Kidney (tissue), 14 donors: ENCODE data around the gene IL32. TPM values are rescaled to one million over a fixed set of nuclear protein-coding genes. Genes with fewer than 3 reads are reported as not detected.

Source experiments
- DNase-seq, 5 donors: peaks; one replicate each; pipeline ENCODE4 v3.0.0-alpha.2; 2013 to 2020
- FAIRE-seq: peaks from 2 replicates; lab custom pipeline; 2012; peaks lifted over from hg19 to GRCh38; lab: Jason Lieb, UNC
- H3K27ac ChIP-seq, 2 donors: one replicate each; pipeline ENCODE4 v1.7.0; 2013; ENCODE audit warnings: low read depth in 2 of 2, low read length in 2 of 2, inconsistent platforms in 1 of 2
- H3K27me3 ChIP-seq: one replicate; pipeline ENCODE4 v1.7.1; 2013; ENCODE audit warnings: low read length, inconsistent platforms; ENCODE audit not compliant: control insufficient read depth, insufficient read depth
- H3K36me3 ChIP-seq, 3 donors: one replicate each; pipeline versions ENCODE4 v1.7.0 to v1.7.1; 2013; ENCODE audit warnings: low read length in 3 of 3, control low read depth in 1 of 3, inconsistent platforms in 1 of 3; ENCODE audit not compliant: insufficient read depth in 3 of 3, control insufficient read depth in 2 of 3
- H3K4me1 ChIP-seq, 3 donors: one replicate each; pipeline versions ENCODE4 v1.7.0 to v1.7.1; 2013; ENCODE audit warnings: low read length in 3 of 3, inconsistent platforms in 1 of 3, low read depth in 1 of 3; ENCODE audit not compliant: control insufficient read depth in 2 of 3, insufficient read depth in 2 of 3
- H3K4me3 ChIP-seq, 3 donors: one replicate each; pipeline versions ENCODE4 v1.7.0 to v1.8.1; 2013; ENCODE audit warnings: low read length in 3 of 3, control low read depth in 1 of 3, inconsistent platforms in 1 of 3
- H3K9ac ChIP-seq, 3 donors: one replicate each; pipeline versions ENCODE4 v1.7.0 to v1.7.1; 2013; ENCODE audit warnings: low read length in 3 of 3, control low read depth in 1 of 3, inconsistent platforms in 1 of 3
- H3K9me3 ChIP-seq, 3 donors: one replicate each; pipeline versions ENCODE4 v1.7.0 to v1.7.1; 2013; ENCODE audit warnings: low read length in 3 of 3, control low read depth in 1 of 3, inconsistent platforms in 1 of 3; ENCODE audit not compliant: control insufficient read depth in 2 of 3, insufficient read depth in 1 of 3
- CTCF ChIP-seq: IDR thresholded peaks from 3 replicates; pipeline ENCODE4 v1.5.1; 2012; ENCODE audit warnings: mild to moderate bottlenecking, moderate library complexity, borderline replicate concordance; ENCODE audit not compliant: insufficient read depth; ENCODE audit errors: extremely low read depth
- intact Hi-C: fragments of 100-400 bp; cut with DNase I; formaldehyde crosslinking; loops from one replicate; pipeline ENCODE4 v1.11.1; 2022
- polyA plus RNA-seq: library from polyadenylated mRNA; stranded (reverse); fragments of 350-450 nt; fragmentation: Illumina TruSeq; extraction: RNeasy Lipid Tissue Mini Kit (QIAGEN cat#74804); gene quantifications from one replicate; pipeline ENCODE4 v1.2.3, GENCODE V29; 2014; ENCODE audit warnings: low read depth, low replicate concordance; ENCODE audit not compliant: insufficient read depth
- total RNA-seq: library from RNA; stranded (reverse); fragmentation: NEBNext Ultra II Directional; extraction: Animal tissue kit (Norgen Biotek cat#: 25700); gene quantifications from one replicate; pipeline ENCODE4 v1.2.1, GENCODE V29; 2021
- donor health status: control.
- donor health status: control.
- donor health status: control.
- donor health status: control.
- donor health status: control.
- donor health status: DM: yes; HTN: yes; CAD: no.
- donor health status: Normal renal cell carcinoma (clear cell type).

IL32 gene
- total and polyA plus RNA-seq, 2 donors from 2014 or later = 181 to 495 TPM

- intact Hi-C loops = loop anchor here (10.0 kb wide), 1 partner anchor 48 kb away; the partner anchor contains the start of gene IL32
- no peak for TF ChIP-seq CTCF
These were observed 47.6 kb downstream of the IL32 start for GRCh38 chr16:3112881-3113574.

GRCh38 chr16:3113765-3114479, 48.5 kb downstream of the IL32 start:
- no peak for FAIRE-seq

More at GRCh38 chr16:3112881-3113574, 47.6 kb downstream of the IL32 start:
- DNase-seq (peak in 2 of 5 donors; percentile 36 to 85), FAIRE-seq (no peak)
- peak overlapping the region; percentile 20 to 39 for H3K27ac ChIP-seq
- H3K9me3 ChIP-seq = no peaks in the 10 kb centered on the region
- no peaks in the 10 kb centered on the region for H3K27me3 ChIP-seq
- peak overlapping the region; percentile 48 to 81 (median 66) for H3K4me3 ChIP-seq
- H3K4me1 ChIP-seq = peaks cover 0 to 18% (median 11%) of the 10 kb centered on the region in 3 donors
- peak overlapping the region; percentile 32 to 92 (median 51) for H3K9ac ChIP-seq
- H3K36me3 ChIP-seq = peaks cover 2 to 4% (median 3%) of the 10 kb centered on the region in 3 donors

GRCh38 chr16:3115003-3115402, 49.6 kb downstream of the IL32 start:
- no peak for DNase-seq
- TF ChIP-seq CTCF = no peak
- no peaks in the 10 kb centered on the region for H3K27me3 ChIP-seq
- peaks cover 0 to 18% (median 11%) of the 10 kb centered on the region in 3 donors for H3K4me1 ChIP-seq
- H3K9me3 ChIP-seq = no peaks in the 10 kb centered on the region
- H3K27ac ChIP-seq = no peak overlapping the region
- intact Hi-C loops = loop anchor here (10.0 kb wide), 1 partner anchor 50 kb away; the partner anchor contains the start of gene IL32
- H3K4me3 ChIP-seq = no peak overlapping the region
- no peak overlapping the region for H3K9ac ChIP-seq
- no peak for FAIRE-seq
- peaks cover 2 to 6% (median 3%) of the 10 kb centered on the region in 3 donors for H3K36me3 ChIP-seq

More at GRCh38 chr16:3113765-3114479, 48.5 kb downstream of the IL32 start:
- TF ChIP-seq CTCF = no peak
- Histone ChIP-seq H3K27me3 (no peaks in the 10 kb centered on the region), H3K27ac (no peak overlapping the region), H3K36me3 (peaks cover 2 to 4% (median 3%) of the 10 kb centered on the region in 3 donors), H3K9ac (peak overlapping the region in 2 of 3 donors; percentile 32 to 92), H3K9me3 (no peaks in the 10 kb centered on the region), H3K4me3 (peak overlapping the region; percentile 48 to 81 (median 66)), H3K4me1 (peaks cover 0 to 18% (median 11%) of the 10 kb centered on the region in 3 donors)
- intact Hi-C loops = loop anchor here (10.0 kb wide), 1 partner anchor 49 kb away; the partner anchor contains the start of gene IL32
- DNase-seq = no peak
